HL-60 (cell line): ENCODE measurements around the gene ANKRD33.

Source experiments
- CTCF ChIP-seq: IDR thresholded peaks from one replicate; pipeline ENCODE4 v1.5.1; 2011; ENCODE audit warnings: low read length, control low read depth, inconsistent platforms; ENCODE audit not compliant: insufficient read depth
- GABPA ChIP-seq: IDR thresholded peaks from 2 replicates; pipeline ENCODE4 v1.6.1; 2012; ENCODE audit warnings: low read depth
- POLR2AphosphoS5 ChIP-seq: IDR thresholded peaks from 2 replicates; pipeline ENCODE4 v1.6.1; 2012; ENCODE audit warnings: low read depth
- TF ChIP-seq, protein P1 (sequence below): IDR thresholded peaks from 2 replicates; pipeline ENCODE4 v1.6.1; 2012; ENCODE audit warnings: low read depth; ENCODE audit not compliant: insufficient replicate concordance

DNA sequence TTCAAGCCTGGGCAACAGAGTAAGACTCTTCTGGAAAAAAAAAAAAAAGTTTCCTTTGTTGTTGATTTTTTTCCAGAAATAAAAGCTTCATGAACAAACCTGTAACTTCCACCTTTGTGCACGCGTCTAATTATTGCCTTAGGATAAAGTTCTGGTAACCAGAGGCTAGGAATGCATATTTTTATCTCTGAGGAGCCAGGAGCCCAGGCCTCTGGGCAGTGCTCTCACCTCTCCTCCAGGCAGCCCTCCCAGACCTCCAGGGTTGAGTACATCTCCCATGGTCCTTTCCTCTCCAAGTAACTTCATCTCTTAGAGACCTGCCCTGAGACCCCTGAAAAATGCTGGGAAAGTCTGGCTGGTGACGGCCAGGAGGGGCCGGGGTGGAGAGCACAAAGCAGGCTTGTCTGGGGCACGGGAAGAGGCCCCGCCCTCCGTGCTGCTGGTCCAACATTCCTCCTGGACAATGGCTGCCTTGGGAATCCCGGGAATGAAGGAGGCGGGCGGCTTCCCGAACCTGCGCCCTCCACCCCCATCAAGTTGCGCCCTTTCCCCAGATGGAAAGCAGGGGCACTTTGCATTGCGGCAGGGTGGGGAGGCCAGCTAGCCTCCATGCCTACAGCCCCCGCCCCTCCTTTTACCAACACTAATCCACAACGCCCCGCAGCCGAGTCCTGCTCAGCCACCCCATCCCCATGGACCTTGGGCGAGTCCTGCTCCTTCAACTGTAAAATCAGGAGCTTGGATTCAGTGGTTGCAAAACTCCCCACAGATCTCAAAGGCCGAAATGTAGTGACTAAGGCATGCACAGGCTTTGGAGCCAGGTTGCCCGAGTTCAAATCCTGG is 32.1 kb upstream of the ANKRD33 start:
- TF ChIP-seq CTCF: no peak
- no peak for TF ChIP-seq GABPA
- no peak for TF ChIP-seq POLR2AphosphoS5
- TF ChIP-seq, protein P1, sequence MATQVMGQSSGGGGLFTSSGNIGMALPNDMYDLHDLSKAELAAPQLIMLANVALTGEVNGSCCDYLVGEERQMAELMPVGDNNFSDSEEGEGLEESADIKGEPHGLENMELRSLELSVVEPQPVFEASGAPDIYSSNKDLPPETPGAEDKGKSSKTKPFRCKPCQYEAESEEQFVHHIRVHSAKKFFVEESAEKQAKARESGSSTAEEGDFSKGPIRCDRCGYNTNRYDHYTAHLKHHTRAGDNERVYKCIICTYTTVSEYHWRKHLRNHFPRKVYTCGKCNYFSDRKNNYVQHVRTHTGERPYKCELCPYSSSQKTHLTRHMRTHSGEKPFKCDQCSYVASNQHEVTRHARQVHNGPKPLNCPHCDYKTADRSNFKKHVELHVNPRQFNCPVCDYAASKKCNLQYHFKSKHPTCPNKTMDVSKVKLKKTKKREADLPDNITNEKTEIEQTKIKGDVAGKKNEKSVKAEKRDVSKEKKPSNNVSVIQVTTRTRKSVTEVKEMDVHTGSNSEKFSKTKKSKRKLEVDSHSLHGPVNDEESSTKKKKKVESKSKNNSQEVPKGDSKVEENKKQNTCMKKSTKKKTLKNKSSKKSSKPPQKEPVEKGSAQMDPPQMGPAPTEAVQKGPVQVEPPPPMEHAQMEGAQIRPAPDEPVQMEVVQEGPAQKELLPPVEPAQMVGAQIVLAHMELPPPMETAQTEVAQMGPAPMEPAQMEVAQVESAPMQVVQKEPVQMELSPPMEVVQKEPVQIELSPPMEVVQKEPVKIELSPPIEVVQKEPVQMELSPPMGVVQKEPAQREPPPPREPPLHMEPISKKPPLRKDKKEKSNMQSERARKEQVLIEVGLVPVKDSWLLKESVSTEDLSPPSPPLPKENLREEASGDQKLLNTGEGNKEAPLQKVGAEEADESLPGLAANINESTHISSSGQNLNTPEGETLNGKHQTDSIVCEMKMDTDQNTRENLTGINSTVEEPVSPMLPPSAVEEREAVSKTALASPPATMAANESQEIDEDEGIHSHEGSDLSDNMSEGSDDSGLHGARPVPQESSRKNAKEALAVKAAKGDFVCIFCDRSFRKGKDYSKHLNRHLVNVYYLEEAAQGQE: no peak
